Testis (tissue), 2 donors: ENCODE data around the gene MAP2.

Experiments
- CTCF ChIP-seq, 3 experiments: fragments of 450-650 bp in 2 of 3; fragments of 200-600 bp in 1 of 3; sonication (generic) in 1 of 3; IDR thresholded peaks; one replicate each; pipeline ENCODE4 v1.5.1; 2016 to 2019; ENCODE audit warnings: antibody characterized with exemption in 3 of 3, mild to moderate bottlenecking in 2 of 3, moderate library complexity in 1 of 3
- POLR2A ChIP-seq: fragments of 450-650 bp; IDR thresholded peaks from one replicate; pipeline ENCODE4 v1.6.1; 2017; ENCODE audit warnings: antibody characterized with exemption, mild to moderate bottlenecking, moderate library complexity

GRCh38 chr2:209442939-209443338, 19.1 kb downstream of the MAP2 start:
- TF ChIP-seq POLR2A (no peak), CTCF (IDR thresholded peaks at IDR 0.05) (no peak)
